Measurements from ENCODE around the gene LRRK2.

Gene LRRK2

GRCh38 chr12:40393026-40393425 is 168.2 kb downstream of the LRRK2 start:
- H3K4me3 ChIP-seq (ENCODE audit: low read depth, low read length) = no peak overlapping the region
- TF ChIP-seq CTCF (IDR thresholded peaks at IDR 0.05; ENCODE audit: low read depth, low read length) = no peak

- no peak overlapping the region for H3K4me3 ChIP-seq (ENCODE audit: low read depth, low read length)
- TF ChIP-seq CTCF (IDR thresholded peaks at IDR 0.05; ENCODE audit: low read depth, low read length) = no peak
These were observed 174.9 kb downstream of the LRRK2 start for GRCh38 chr12:40399656-40400055.

GRCh38 chr12:40405419-40405818 is 180.6 kb downstream of the LRRK2 start:
- TF ChIP-seq CTCF (IDR thresholded peaks at IDR 0.05; ENCODE audit: low read depth, low read length) = no peak
- no peak overlapping the region for H3K4me3 ChIP-seq (ENCODE audit: low read depth, low read length)
